GM12891 (cell line): ENCODE results near the gene TBC1D22A.

Experiments
- PAX5 ChIP-seq: IDR thresholded peaks from 2 replicates; pipeline ENCODE4 v1.6.1; 2011; ENCODE audit warnings: low read length, moderate library complexity, mild to moderate bottlenecking; ENCODE audit not compliant: insufficient read depth, severe bottlenecking
- POLR2A ChIP-seq: IDR thresholded peaks from 2 replicates; pipeline ENCODE4 v1.6.1; 2011; ENCODE audit warnings: low read depth, low read length, control low read depth
- POLR2AphosphoS5 ChIP-seq: IDR thresholded peaks from 2 replicates; pipeline ENCODE4 v1.6.1; 2011; ENCODE audit warnings: low read depth, low read length, control low read depth
- SPI1 ChIP-seq: IDR thresholded peaks from 2 replicates; pipeline ENCODE4 v1.6.1; 2011; ENCODE audit warnings: low read depth, low read length, control low read depth
- TAF1 ChIP-seq: IDR thresholded peaks from 2 replicates; pipeline ENCODE4 v1.6.1; 2011; ENCODE audit warnings: low read depth, low read length, control low read depth

DNA sequence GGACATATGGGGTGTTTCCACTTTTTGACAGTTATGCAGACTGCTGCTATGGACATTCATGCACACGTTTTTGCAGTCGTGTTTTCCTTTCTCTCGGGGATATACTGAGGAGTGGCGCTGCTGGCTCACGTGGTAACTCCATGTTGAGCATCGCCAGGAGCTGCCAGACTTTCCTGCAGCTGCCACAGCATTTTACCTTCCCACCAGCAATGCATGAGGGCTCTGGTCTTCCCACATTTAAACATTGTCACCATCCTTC is 95.4 kb downstream of the TBC1D22A start:
- TF ChIP-seq POLR2A (no peak), TAF1 (no peak), PAX5 (no peak), POLR2AphosphoS5 (no peak), SPI1 (no peak)
